ENCODE data around the gene TRIM17. TPM values are rescaled to one million over a fixed set of nuclear protein-coding genes. Genes with fewer than 3 reads are reported as not detected.

Gene TRIM17
- total and polyA plus RNA-seq, 9 of the 15 experiments (the other 6 are each of a cell fraction or from before 2014, with no cell fraction given) = not detected

DNA sequence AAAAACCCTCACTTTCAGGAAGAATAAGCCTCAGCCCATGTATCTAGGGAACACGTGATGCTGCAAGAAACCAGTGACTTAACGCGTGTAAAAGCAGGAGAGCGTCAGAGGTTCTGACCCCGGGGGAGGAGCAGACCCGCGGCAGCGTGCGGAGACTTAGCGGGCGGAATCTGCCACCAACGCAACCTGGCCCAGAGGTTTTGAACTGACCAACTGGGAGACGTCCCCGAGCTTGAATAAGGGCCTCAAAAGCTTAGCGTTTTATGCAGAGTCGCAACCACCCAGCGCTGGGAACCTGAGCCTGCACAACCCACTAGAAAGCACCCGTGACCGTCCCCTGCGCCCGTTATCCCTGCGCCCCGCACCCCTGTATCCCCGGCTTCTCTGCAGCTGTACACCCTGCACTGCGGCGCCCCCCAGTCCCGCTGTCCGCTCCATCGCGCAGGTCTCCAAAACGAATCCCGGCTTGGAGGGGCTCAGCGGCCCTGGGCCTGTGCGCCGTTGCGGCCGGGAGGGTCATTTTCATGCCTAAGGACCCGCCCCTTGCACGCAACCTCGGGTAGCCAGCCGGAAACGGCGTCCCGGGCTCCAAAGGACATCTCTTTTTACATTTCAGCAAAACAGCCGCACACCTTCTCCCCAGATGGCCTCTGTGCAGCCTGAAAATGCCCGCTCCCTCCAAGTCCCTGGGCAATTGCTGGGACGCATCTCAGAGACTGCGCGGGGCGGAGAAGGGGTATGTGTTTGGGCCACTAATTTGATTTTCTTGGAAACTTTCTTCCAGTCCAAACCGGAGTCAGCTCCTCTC, 29.4 kb upstream of the TRIM17 start (continued):
- TF ChIP-seq, protein P1, sequence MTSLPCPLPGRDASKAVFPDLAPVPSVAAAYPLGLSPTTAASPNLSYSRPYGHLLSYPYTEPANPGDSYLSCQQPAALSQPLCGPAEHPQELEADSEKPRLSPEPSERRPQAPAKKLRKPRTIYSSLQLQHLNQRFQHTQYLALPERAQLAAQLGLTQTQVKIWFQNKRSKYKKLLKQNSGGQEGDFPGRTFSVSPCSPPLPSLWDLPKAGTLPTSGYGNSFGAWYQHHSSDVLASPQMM (CRISPR knock-in tag; IDR thresholded peaks at IDR 0.05) = no peak
- 0 out of 2 replicates have a peak, but pooled peaks have one; percentile 28 for TF ChIP-seq EGR1 (conservative IDR thresholded peaks at IDR 0.05)

DNA sequence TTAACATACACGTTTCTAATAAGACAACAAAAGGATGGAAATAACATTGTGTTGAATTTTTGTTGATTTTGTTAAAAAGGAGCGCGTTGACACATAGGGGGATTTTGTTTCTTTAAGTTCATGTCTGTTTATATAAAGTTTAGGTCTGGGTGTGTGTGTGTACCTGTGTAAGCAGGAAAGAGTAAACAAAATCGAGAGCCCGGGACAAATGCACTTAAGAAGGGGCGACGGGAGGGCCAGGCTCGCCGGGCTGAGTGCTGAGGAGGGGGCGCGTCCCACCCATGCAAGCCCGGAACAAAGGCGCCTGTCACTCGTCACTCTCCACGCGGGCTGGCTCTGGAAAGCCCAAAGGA, 28.8 kb upstream of the TRIM17 start:
- H3K27me3 ChIP-seq (ENCODE audit: control insufficient read depth in 2 of 2, insufficient read depth in 2 of 2, low read length in 2 of 2) = 0 out of 5 replicates have a peak, but pooled peaks cover 0 to 5% of the 10 kb centered on the region in 2 experiments
- POLR2A ChIA-PET = interaction anchor here (7.7 kb wide), 1 partner anchor 12 kb away, joined by 58 read pairs; a partner anchor contains a TSS

More for the DNA sequence above, 28.8 kb upstream of the TRIM17 start:
- FAIRE-seq (no peak), DNase-seq (ENCODE audit: extremely low read depth in 1 of 4, low spot score in 3 of 4) (no peak), ATAC-seq (no peak)
- intact Hi-C loops (cut with micrococcal nuclease) = no loop called here
- Histone ChIP-seq H3K4me1 (replicated peaks in 1 of 2; ENCODE audit: control insufficient read depth in 2 of 2, insufficient read depth in 2 of 2, low read length in 2 of 2) (peaks cover 0 to 11% of the 10 kb centered on the region in 2 experiments; a peak in 3 of 5 replicates), H3K4me2 (ENCODE audit: insufficient read depth, low read length) (no peak overlapping the region), H2AFZ (ENCODE audit: low read depth, low read length) (peak overlapping the region; percentile 68), H3K4me3 (no peak overlapping the region), H4K20me1 (replicated peaks; ENCODE audit: control insufficient read depth, insufficient read depth, low read length) (no peaks in the 10 kb centered on the region), H3K27ac (ENCODE audit: extremely low read depth, low read depth, low read length) (no peak overlapping the region), H3K9ac (ENCODE audit: insufficient read depth in 1 of 2, low read depth in 2 of 2, low read length in 2 of 2) (peak overlapping the region in 1 of 2 experiments; percentile 60; a peak in 1 of 4 replicates), H3K9me1 (ENCODE audit: control insufficient read depth, insufficient read depth, low read length) (no peaks in the 10 kb centered on the region), H3K79me2 (ENCODE audit: control insufficient read depth, insufficient read depth, low read length) (no peaks in the 10 kb centered on the region), H3K36me3 (ENCODE audit: control insufficient read depth, insufficient read depth, low read length) (no peaks in the 10 kb centered on the region; the same call in 2 of the 3 replicates), H3K9me3 (replicated peaks; ENCODE audit: control insufficient read depth, insufficient read depth, low read depth, low read length) (no peaks in the 10 kb centered on the region)
- 68% methylated on average over 16 of the region's 16 CpGs for WGBS (ENCODE audit: insufficient coverage, low coverage, missing lambda C conversion rate)
- in situ Hi-C loops (cut with MboI) = no loop called here
- no TSS peak for BruUV-seq (replicated peaks)
- CTCF ChIA-PET (ENCODE audit: low intra/inter-chr PET ratio) = no interaction called here
- TF ChIP-seq SREBF1 (IDR thresholded peaks at IDR 0.05; ENCODE audit: borderline replicate concordance, low read depth, low read length) (no peak), ZSCAN32 (CRISPR knock-in tag; IDR thresholded peaks at IDR 0.05) (no peak), KLF13 (tag; IDR thresholded peaks at IDR 0.05; ENCODE audit: borderline replicate concordance, low read depth) (no peak), MEF2D (tag; conservative IDR thresholded peaks at IDR 0.05; ENCODE audit: low read depth) (no peak), GATAD2A (IDR thresholded peaks at IDR 0.05) (no peak)
- TF ChIP-seq, protein P2, sequence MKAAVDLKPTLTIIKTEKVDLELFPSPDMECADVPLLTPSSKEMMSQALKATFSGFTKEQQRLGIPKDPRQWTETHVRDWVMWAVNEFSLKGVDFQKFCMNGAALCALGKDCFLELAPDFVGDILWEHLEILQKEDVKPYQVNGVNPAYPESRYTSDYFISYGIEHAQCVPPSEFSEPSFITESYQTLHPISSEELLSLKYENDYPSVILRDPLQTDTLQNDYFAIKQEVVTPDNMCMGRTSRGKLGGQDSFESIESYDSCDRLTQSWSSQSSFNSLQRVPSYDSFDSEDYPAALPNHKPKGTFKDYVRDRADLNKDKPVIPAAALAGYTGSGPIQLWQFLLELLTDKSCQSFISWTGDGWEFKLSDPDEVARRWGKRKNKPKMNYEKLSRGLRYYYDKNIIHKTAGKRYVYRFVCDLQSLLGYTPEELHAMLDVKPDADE (conservative IDR thresholded peaks at IDR 0.05; ENCODE audit: control insufficient read depth, low read depth, low read length) = no peak
- TF ChIP-seq, protein P3, sequence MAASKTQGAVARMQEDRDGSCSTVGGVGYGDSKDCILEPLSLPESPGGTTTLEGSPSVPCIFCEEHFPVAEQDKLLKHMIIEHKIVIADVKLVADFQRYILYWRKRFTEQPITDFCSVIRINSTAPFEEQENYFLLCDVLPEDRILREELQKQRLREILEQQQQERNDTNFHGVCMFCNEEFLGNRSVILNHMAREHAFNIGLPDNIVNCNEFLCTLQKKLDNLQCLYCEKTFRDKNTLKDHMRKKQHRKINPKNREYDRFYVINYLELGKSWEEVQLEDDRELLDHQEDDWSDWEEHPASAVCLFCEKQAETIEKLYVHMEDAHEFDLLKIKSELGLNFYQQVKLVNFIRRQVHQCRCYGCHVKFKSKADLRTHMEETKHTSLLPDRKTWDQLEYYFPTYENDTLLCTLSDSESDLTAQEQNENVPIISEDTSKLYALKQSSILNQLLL (CRISPR knock-in tag; IDR thresholded peaks at IDR 0.05; ENCODE audit: borderline replicate concordance) = no peak

Data from K562 (cell line).